HK-2 (cell line): Measurements from ENCODE around the gene COL26A1.

Experiments used
- DNase-seq: peaks from one replicate; pipeline ENCODE4 v3.0.0-alpha.2; 2018; ENCODE audit not compliant: unreplicated experiment

Gene COL26A1

DNA sequence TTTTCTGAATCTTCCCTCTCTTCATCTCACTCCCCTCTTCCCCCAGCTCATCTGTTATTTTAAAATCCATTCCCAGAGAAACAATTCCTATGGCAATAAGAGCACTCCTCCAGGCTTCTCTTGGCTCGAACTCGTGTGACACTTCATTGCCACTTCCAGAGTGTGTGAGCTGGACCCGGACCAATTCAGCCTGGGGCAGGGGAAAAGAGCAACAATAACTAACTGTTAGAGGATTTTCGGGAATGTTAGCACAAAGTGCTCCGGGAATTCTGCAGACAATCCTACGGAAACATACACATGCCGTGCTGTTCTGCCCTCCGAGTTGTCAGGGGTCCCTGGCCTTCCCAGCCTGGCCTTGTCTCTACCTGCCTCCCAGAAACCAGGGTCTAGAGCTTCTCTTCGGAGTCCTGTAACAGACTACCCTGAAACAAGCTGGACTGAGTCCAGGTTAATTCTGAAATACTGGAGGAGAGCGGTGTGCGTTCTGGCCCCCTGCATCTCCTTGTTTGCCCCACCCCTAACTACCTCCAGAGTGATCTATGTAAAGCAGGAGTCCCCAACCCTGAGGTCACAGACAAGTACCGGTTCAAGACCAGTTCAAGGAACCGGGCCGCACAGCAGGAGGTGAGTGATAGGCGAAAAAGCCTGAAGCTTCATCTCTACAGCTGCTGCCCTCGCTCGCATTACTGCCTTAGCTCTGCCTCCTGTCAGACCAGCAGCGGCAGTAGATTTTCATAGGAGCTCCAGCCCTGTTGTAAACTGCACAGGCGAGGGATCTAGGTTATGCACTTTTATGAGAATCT lies 11.3 kb downstream of the COL26A1 start:
- no peak for DNase-seq

DNA sequence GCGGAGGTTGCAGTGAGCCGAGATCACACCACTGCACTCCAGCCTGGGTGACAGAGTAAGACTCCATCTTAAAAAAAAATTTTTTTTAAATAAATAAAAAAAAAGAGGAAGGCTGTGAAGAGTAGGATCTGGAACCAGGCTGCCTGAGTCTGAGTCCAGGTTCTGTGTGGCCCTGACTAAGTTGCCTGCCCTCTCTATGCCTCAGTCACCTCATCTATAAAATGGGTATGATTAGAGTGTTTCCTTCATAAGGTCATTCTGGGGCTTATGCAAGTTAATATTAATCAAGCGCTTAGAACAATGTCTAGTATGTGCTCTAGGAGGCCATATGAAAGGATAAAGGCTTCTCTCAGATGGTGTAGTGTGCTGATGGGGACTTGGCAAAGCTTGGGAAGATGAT lies 12.3 kb downstream of the COL26A1 start:
- DNase-seq: no peak

DNA sequence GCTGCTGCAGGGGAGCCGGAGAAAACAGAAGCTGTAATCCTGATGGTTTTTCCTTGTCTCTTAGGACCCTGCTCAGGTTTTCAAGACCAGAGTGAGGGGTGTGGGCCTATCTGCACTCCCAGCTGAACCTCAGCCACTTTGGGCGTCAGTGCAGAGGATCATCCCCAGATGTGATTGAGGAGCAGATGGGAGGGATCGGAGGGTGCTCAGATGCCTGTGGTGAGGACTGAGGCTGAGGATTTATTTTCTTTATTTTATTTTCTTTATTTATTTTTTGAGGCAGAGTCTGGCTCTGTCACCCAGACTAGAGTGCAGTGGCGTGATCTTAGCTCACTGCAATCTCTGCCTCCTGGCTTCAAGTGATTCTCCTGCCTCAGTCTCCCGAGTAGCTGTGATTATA lies 13.9 kb downstream of the COL26A1 start:
- no peak for DNase-seq

- DNase-seq: no peak
Observed at GRCh38 chr7:101377189-101377736, 14.6 kb downstream of the COL26A1 start.

- DNase-seq: no peak
Observed at GRCh38 chr7:101378751-101379174, 16.1 kb downstream of the COL26A1 start.

- no peak for DNase-seq
Observed at GRCh38 chr7:101379302-101379701, 16.6 kb downstream of the COL26A1 start.

GRCh38 chr7:101381549-101382111 lies 19.0 kb downstream of the COL26A1 start:
- no peak for DNase-seq

- no peak for DNase-seq
Observed at GRCh38 chr7:101382937-101383336, 20.3 kb downstream of the COL26A1 start.

GRCh38 chr7:101386177-101386557 lies 23.5 kb downstream of the COL26A1 start:
- DNase-seq: no peak

- DNase-seq: no peak
Observed at GRCh38 chr7:101386558-101387231, 24.0 kb downstream of the COL26A1 start.

GRCh38 chr7:101390901-101391301 lies 28.2 kb downstream of the COL26A1 start:
- DNase-seq: no peak

DNA sequence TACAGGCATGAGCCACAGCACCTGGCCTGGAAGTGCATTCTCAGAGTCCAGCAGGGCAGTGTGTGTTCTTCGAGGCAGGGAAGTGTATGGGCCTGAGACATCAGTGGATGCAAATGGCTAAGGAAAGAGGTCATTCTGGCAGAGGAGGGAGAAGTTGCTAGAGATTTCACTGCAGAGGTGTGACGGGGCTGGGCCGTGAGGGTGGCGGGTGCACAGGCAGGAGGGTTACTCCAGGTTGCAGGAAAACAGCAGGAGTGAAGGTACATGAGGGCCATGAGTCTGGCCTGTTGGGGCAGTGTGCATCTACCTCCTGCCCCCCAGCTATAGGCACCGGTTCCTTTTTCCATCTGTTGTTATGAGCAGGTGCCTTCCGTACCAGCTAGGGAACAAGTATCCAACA lies 29.3 kb downstream of the COL26A1 start:
- DNase-seq: no peak

DNA sequence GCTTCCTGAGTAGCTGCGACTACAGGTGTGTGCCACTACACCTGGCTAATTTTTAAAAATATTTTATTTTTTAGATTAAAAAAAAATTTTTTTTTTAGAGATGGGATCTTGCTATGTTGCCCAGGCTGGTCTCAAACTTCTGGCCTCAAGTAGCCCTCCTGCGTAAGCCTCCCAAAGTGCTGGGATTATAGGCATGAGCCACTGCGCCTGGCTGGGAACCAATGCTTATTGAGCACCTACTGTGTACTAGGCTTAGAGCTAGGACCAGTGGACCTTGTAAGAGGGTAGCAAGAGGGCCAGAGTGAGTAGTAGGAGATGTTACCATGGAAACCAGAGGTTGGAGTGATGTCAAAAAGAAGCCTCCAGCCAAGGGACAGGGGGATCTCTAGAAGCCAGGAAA lies 31.2 kb downstream of the COL26A1 start:
- no peak for DNase-seq

GRCh38 chr7:101395376-101395775 lies 32.7 kb downstream of the COL26A1 start:
- no peak for DNase-seq

DNA sequence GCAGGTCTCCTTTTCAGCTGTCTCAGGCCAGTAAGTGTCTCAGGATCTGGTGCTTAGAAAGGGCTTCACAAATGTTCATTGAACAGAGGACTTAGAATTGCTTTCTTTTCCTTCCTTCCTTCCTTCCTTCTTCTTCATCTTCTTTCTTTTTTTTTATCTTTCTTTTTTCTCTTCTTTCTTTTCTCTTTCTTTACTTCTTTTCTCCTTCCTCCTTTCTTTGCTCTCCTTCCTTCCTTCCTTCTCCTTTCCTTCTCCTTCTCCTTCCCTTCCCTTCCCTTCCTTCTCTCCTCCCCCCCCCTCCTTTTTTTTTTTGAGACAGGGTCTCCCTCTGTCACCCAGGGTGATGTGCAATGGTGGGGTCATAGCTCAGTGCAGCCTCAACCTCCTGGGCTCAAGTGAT lies 34.6 kb downstream of the COL26A1 start:
- no peak for DNase-seq

- no peak for DNase-seq
Observed at GRCh38 chr7:101397770-101398324, 35.2 kb downstream of the COL26A1 start.

- no peak for DNase-seq
Observed at GRCh38 chr7:101398396-101399289, 36.0 kb downstream of the COL26A1 start.

- DNase-seq: no peak
Observed at GRCh38 chr7:101399759-101400158, 37.1 kb downstream of the COL26A1 start.

DNA sequence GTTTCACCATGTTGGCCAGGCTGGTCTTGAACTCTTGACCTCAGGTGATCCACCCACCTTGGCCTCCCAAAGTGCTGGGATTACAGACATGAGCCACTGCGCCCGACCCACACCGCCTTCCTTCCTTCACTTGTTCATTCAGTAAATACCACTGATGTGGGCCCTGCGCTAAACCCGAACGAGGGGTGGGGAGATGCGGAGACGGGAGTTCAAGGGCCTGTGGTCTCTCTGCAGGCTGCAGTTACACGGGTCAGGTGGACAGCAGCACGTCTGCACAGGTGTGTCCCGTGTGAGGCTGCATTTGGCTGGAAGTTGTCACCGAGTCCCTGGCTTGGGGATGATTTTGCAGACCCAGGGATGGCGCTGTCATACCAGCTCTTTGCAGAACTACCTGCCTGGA lies 38.1 kb downstream of the COL26A1 start:
- no peak for DNase-seq

DNA sequence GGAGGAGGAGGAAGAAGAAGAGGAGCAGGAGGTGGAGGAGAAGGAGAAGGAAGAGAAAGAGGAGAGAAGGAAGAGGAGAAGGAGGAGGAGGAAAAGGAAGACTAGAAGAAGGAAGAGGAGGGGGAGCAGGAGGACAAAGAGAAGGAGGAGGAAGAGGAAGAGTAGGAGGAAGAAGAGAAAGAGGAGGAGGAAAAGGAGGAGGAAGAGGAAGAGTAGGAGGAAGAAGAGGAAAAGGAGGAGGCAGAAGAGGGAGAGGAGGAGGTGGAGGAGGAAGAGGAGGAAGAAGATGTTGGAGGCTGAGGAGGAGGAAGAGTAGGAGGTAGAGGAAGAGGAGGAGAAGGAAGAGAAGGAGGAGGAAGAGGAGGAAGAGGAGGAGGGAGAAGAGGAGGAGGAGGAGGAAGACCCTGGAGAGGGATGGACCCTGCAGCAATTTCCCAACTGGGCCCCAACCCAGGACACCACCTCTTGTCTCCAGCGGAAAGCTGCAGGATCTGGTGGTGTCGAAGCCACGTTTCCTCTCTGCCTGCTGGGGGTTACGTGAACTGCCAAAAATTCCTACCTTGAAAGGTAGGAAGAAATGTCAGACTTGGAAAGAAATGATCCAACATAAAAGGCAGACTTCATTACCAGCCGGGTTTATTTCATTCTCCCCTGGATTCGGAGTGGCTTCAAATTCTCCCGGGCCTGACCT lies 38.9 kb downstream of the COL26A1 start:
- no peak for DNase-seq
